ENCODE results near the gene UCN.

DNA sequence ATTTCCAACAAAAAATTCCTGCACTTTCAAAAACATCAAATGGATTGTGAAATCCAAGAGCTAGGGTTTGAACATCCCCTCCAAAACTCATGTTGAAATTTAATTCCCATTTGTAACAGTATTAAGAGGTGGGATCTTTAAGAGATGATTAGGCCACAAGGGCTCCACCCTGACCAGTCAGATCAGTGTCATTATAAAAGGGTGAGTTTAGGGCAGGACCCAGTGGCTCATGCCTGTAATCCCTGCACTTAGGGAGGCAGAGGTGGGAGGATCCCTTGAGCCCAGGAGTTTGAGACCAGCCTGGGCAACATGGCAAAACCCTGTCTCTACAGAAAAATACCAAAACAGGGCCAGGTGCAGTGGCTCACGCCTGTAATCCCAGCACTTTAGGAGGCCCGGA is 39.4 kb upstream of the UCN start:
- TF ChIP-seq, protein P1, sequence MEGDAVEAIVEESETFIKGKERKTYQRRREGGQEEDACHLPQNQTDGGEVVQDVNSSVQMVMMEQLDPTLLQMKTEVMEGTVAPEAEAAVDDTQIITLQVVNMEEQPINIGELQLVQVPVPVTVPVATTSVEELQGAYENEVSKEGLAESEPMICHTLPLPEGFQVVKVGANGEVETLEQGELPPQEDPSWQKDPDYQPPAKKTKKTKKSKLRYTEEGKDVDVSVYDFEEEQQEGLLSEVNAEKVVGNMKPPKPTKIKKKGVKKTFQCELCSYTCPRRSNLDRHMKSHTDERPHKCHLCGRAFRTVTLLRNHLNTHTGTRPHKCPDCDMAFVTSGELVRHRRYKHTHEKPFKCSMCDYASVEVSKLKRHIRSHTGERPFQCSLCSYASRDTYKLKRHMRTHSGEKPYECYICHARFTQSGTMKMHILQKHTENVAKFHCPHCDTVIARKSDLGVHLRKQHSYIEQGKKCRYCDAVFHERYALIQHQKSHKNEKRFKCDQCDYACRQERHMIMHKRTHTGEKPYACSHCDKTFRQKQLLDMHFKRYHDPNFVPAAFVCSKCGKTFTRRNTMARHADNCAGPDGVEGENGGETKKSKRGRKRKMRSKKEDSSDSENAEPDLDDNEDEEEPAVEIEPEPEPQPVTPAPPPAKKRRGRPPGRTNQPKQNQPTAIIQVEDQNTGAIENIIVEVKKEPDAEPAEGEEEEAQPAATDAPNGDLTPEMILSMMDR (IDR thresholded peaks at IDR 0.05; ENCODE audit: poor library complexity) = no peak
- TF ChIP-seq EZH2 (IDR thresholded peaks at IDR 0.05; ENCODE audit: borderline replicate concordance) = no peak
- no peak for TF ChIP-seq EZH2phosphoT487 (IDR thresholded peaks at IDR 0.05; ENCODE audit: low read depth, severe bottlenecking, unreplicated experiment)

All from hepatocyte (in vitro differentiated cells).